Endothelial cell of umbilical vein (primary cell): ENCODE results near the gene CENPF. TPM values are rescaled to one million over a fixed set of nuclear protein-coding genes. Genes with fewer than 3 reads are reported as not detected.

Experiments
- BruUV-seq: library from RNA; stranded (reverse); fragments of 400-500 nt; replicated peaks from 2 replicates; lab custom pipeline; 2021; lab: Mats Ljungman, UMichigan
- CTCF ChIA-PET: fragments of 300-600, 350-600 bp; sonication (Branson Sonifier 250); formaldehyde crosslinking; loops from one replicate; lab custom pipeline; 2021; ENCODE audit warnings: antibody characterized with exemption, inconsistent platforms; lab: Charles Lee
- POLR2A ChIA-PET: fragments of 300-600, 350-600 bp; sonication (Branson Sonifier 250); formaldehyde crosslinking; loops from one replicate; lab custom pipeline; 2021; ENCODE audit warnings: antibody characterized with exemption, inconsistent platforms; lab: Charles Lee
- DNase-seq: peaks from one replicate; pipeline ENCODE4 v3.0.0-alpha.2; 2011; ENCODE audit warnings: low read depth, low spot score
- FAIRE-seq: peaks from 2 replicates; lab custom pipeline; 2011; peaks lifted over from hg19 to GRCh38; lab: Jason Lieb, UNC
- H2AFZ ChIP-seq: 2 replicates; pipeline ENCODE4 v1.6.0; 2012; ENCODE audit warnings: low read depth, low read length, control low read depth, inconsistent platforms
- H3K27ac ChIP-seq: 2 replicates; pipeline ENCODE4 v1.5.1; 2011; ENCODE audit warnings: low read depth, mild to moderate bottlenecking, control low read depth, low read length, moderate library complexity; ENCODE audit not compliant: insufficient read depth
- H3K27me3 ChIP-seq, 2 experiments: 2 replicates each; pipeline versions ENCODE4 v1.6.0 to v1.6.1; 2011; ENCODE audit warnings: low read length in 2 of 2, mixed read lengths in 1 of 2; ENCODE audit not compliant: control insufficient read depth in 2 of 2, insufficient read depth in 2 of 2
- H3K36me3 ChIP-seq, 2 experiments: 2 replicates in 1 of 2; 3 replicates in 1 of 2; pipeline ENCODE4 v1.5.1; 2011; ENCODE audit warnings: low read length in 2 of 2, mild to moderate bottlenecking in 1 of 2, moderate library complexity in 1 of 2; ENCODE audit not compliant: control insufficient read depth in 2 of 2, insufficient read depth in 2 of 2; ENCODE audit errors: extremely low read depth in 1 of 2
- H3K4me1 ChIP-seq: 3 replicates; pipeline ENCODE4 v1.5.1; 2011; ENCODE audit warnings: mild to moderate bottlenecking, low read length; ENCODE audit not compliant: control insufficient read depth, insufficient read depth; ENCODE audit errors: extremely low read depth
- H3K4me2 ChIP-seq: 2 replicates; pipeline ENCODE4 v1.6.1; 2011; ENCODE audit warnings: low read length, control low read depth, mixed read lengths; ENCODE audit not compliant: insufficient read depth
- H3K4me3 ChIP-seq, 3 experiments: fragments of 200-600 bp in 1 of 3; sonication (generic), shearing (Covaris generic) in 1 of 3; replicated peaks in 1 of 3; 2 replicates each; pipeline ENCODE4 v1.5.1; 2011 to 2016; ENCODE audit warnings: control low read depth in 3 of 3, low read length in 3 of 3, mild to moderate bottlenecking in 2 of 3, inconsistent platforms in 1 of 3, low read depth in 1 of 3, moderate library complexity in 1 of 3; ENCODE audit not compliant: insufficient read depth in 1 of 3
- H3K79me2 ChIP-seq: 2 replicates; pipeline ENCODE4 v1.6.0; 2012; ENCODE audit warnings: low read length, inconsistent platforms; ENCODE audit not compliant: control insufficient read depth, insufficient read depth
- H3K9ac ChIP-seq: replicated peaks from 2 replicates; pipeline ENCODE3; 2011; ENCODE audit warnings: low read length, control low read depth; ENCODE audit not compliant: insufficient read depth; ENCODE audit errors: extremely low read depth
- H3K9me1 ChIP-seq: replicated peaks from 3 replicates; pipeline ENCODE4 v1.6.0; 2011; ENCODE audit warnings: mild to moderate bottlenecking, low read length; ENCODE audit not compliant: control insufficient read depth, insufficient read depth; ENCODE audit errors: extremely low read depth
- H3K9me3 ChIP-seq: replicated peaks from 2 replicates; pipeline ENCODE4 v1.5.1; 2012; ENCODE audit warnings: low read length, inconsistent platforms; ENCODE audit not compliant: control insufficient read depth, insufficient read depth
- H4K20me1 ChIP-seq: replicated peaks from 2 replicates; pipeline ENCODE3; 2011; ENCODE audit warnings: mild to moderate bottlenecking, low read length; ENCODE audit not compliant: control insufficient read depth, insufficient read depth; ENCODE audit errors: extremely low read depth
- EZH2 ChIP-seq: IDR thresholded peaks from 2 replicates; pipeline ENCODE4 v1.6.1; 2012; ENCODE audit warnings: borderline replicate concordance, low read depth, mild to moderate bottlenecking, moderate library complexity, low read length, inconsistent platforms; ENCODE audit not compliant: severe bottlenecking
- FOS ChIP-seq: IDR thresholded peaks from 2 replicates; pipeline ENCODE4 v1.6.1; 2011; ENCODE audit warnings: mild to moderate bottlenecking, low read length, moderate library complexity, borderline replicate concordance; ENCODE audit not compliant: insufficient read depth
- GATA2 ChIP-seq: IDR thresholded peaks from 2 replicates; pipeline ENCODE4 v1.7.0; 2011; ENCODE audit warnings: low read depth, mild to moderate bottlenecking, moderate library complexity, mixed read lengths, low read length; ENCODE audit not compliant: insufficient read length, insufficient read depth
- JUN ChIP-seq: IDR thresholded peaks from 2 replicates; pipeline ENCODE4 v1.6.1; 2011; ENCODE audit warnings: borderline replicate concordance, low read depth; ENCODE audit not compliant: insufficient read length, insufficient read depth
- MYC ChIP-seq: IDR thresholded peaks from one replicate; pipeline ENCODE4 v1.6.1; 2011; ENCODE audit warnings: mild to moderate bottlenecking, low read depth, low read length
- POLR2A ChIP-seq: IDR thresholded peaks from 2 replicates; pipeline ENCODE4 v1.6.1; 2012; ENCODE audit warnings: low read depth, mild to moderate bottlenecking, control low read depth, low read length
- POLR2AphosphoS5 ChIP-seq: IDR thresholded peaks from 2 replicates; pipeline ENCODE4 v1.6.1; 2012; ENCODE audit warnings: low read depth, mild to moderate bottlenecking, control low read depth, low read length, moderate library complexity; ENCODE audit not compliant: insufficient read depth
- dilution Hi-C: fragments of 300-500 bp; cut with MboI; formaldehyde crosslinking; loops from one replicate; pipeline ENCODE4 v1.15.0; 2019; ENCODE audit warnings: low sequenced_read_pairs; ENCODE audit not compliant: extremely low pct_ligation_motif_present
- intact Hi-C: fragments of 100-400 bp; cut with micrococcal nuclease; formaldehyde crosslinking; loops from one replicate; pipeline ENCODE4 v1.10.0; 2022
- polyA plus RNA-seq, 4 experiments: library from polyadenylated mRNA; depleted of rRNA in 3 of 4; stranded (reverse) in 3 of 4; unstranded in 1 of 4; fragments of >200 nt; gene quantifications; 2 replicates each; pipeline versions ENCODE4 v1.2.1 to v1.2.3, GENCODE V29; 2011 to 2012; ENCODE audit warnings: missing spikeins in 1 of 4
- total RNA-seq: library from RNA; stranded (reverse); gene quantifications from 2 replicates; pipeline ENCODE4 v1.2.3, GENCODE V29; 2021
- TF ChIP-seq, protein P1 (sequence below): IDR thresholded peaks from 2 replicates; pipeline ENCODE4 v1.6.1; 2011; ENCODE audit not compliant: insufficient read depth, insufficient read length
- TF ChIP-seq, protein P2 (sequence below), 2 donors: IDR thresholded peaks; 1 replicate in 1 of 2; 2 replicates in 1 of 2; pipeline ENCODE4 v1.5.1; 2011; ENCODE audit warnings: low read length in 2 of 2, mild to moderate bottlenecking in 2 of 2, moderate library complexity in 2 of 2, control low read depth in 1 of 2, inconsistent platforms in 1 of 2, low read depth in 1 of 2; ENCODE audit not compliant: insufficient read depth in 1 of 2; ENCODE audit errors: extremely low read depth in 1 of 2

The CENPF gene
- total and polyA plus RNA-seq, 2 donors (not counting 3 experiments of a cell fraction or from before 2014, with no cell fraction given) = 6.4 to 66.2 TPM

DNA sequence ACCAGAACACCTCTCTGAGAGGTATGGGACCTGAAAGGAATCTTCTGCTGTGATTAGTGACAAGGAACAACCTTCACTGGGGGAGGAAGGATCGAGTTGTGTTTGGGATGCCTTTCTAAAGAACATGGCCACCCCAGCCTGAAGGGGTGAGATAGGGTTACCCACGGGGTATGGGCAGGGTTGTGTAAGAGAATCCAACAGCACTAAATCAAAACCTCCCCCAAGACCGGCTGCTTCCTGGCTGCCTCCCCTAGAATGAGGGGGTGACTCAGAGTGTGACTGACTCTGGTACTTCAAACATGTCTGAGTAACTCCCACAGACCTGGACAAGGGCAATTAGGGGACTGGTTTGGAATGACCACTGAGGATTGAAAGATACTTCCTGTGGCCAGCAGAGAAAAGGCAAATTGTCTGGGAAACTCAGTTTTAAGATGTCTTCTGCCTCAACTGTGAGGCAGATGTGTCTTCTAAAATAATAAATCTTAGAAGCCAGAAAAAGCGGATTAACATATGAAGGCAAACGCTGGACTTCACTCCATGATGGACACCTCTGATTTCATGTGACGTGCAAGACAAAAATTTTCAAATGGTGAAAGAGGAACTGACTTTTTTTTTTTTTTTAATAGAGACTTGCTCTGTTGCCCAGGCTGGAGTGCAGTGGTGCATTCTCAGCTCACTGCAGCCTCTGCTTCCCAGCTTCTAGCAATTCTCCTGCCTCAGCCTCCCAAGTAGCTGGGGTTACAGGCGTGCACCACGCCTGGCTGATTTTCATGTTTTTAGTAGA lies 44.9 kb upstream of the CENPF start:
- no peaks in the 10 kb centered on the region for H3K9me3 ChIP-seq
- no peaks in the 10 kb centered on the region for H3K9me1 ChIP-seq
- H2AFZ ChIP-seq = peak overlapping the region; percentile 5
- no peaks in the 10 kb centered on the region for H3K36me3 ChIP-seq
- intact Hi-C loops = no loop called here
- H3K4me3 ChIP-seq = no peak overlapping the region
- no peak overlapping the region for H3K9ac ChIP-seq
- H3K4me2 ChIP-seq = no peak overlapping the region
- POLR2A ChIA-PET = no interaction called here
- DNase-seq = peak; percentile 42
- H4K20me1 ChIP-seq = no peaks in the 10 kb centered on the region
- dilution Hi-C loops = no loop called here
- CTCF ChIA-PET = interaction anchor here (12.4 kb wide), 1 partner anchor 25 kb away, joined by 171 read pairs; no protein-coding TSS in a partner anchor
- no peaks in the 10 kb centered on the region for H3K79me2 ChIP-seq
- no peak overlapping the region for H3K27ac ChIP-seq
- BruUV-seq = no TSS peak
- peak; percentile 26 for FAIRE-seq
- TF ChIP-seq MYC (no peak), FOS (peak; percentile 57), GATA2 (no peak), EZH2 (no peak)
- no peaks in the 10 kb centered on the region for H3K27me3 ChIP-seq
- peaks cover 7% of the 10 kb centered on the region for H3K4me1 ChIP-seq

- H3K4me3 ChIP-seq = no peak overlapping the region
- no peaks in the 10 kb centered on the region for H3K27me3 ChIP-seq
- H3K9me1 ChIP-seq = no peaks in the 10 kb centered on the region
- no peaks in the 10 kb centered on the region for H3K9me3 ChIP-seq
- H3K27ac ChIP-seq = no peak overlapping the region
- H3K4me2 ChIP-seq = no peak overlapping the region
- intact Hi-C loops (no loop called here), dilution Hi-C loops (no loop called here)
- no peak overlapping the region for H3K9ac ChIP-seq
- no TSS peak for BruUV-seq
- peaks cover 25% of the 10 kb centered on the region for H3K4me1 ChIP-seq
- H3K36me3 ChIP-seq = no peaks in the 10 kb centered on the region
- DNase-seq = no peak
- CTCF ChIA-PET = interaction anchor here (5.8 kb wide), 1 partner anchor 10 kb away, joined by 40 read pairs; the partner anchor contains the start of gene PTPN14
- H2AFZ ChIP-seq = no peak overlapping the region
- TF ChIP-seq, protein P1, sequence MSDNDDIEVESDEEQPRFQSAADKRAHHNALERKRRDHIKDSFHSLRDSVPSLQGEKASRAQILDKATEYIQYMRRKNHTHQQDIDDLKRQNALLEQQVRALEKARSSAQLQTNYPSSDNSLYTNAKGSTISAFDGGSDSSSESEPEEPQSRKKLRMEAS = no peak
- TF ChIP-seq FOS (no peak), GATA2 (no peak), MYC (no peak), POLR2A (no peak), EZH2 (no peak), JUN (no peak), POLR2AphosphoS5 (no peak)
- TF ChIP-seq, protein P2, sequence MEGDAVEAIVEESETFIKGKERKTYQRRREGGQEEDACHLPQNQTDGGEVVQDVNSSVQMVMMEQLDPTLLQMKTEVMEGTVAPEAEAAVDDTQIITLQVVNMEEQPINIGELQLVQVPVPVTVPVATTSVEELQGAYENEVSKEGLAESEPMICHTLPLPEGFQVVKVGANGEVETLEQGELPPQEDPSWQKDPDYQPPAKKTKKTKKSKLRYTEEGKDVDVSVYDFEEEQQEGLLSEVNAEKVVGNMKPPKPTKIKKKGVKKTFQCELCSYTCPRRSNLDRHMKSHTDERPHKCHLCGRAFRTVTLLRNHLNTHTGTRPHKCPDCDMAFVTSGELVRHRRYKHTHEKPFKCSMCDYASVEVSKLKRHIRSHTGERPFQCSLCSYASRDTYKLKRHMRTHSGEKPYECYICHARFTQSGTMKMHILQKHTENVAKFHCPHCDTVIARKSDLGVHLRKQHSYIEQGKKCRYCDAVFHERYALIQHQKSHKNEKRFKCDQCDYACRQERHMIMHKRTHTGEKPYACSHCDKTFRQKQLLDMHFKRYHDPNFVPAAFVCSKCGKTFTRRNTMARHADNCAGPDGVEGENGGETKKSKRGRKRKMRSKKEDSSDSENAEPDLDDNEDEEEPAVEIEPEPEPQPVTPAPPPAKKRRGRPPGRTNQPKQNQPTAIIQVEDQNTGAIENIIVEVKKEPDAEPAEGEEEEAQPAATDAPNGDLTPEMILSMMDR (IDR thresholded peaks at IDR 0.05; ENCODE audit: extremely low read depth in 1 of 2, insufficient read depth in 1 of 2, low read depth in 1 of 2, low read length in 2 of 2) = no peak
- POLR2A ChIA-PET = no interaction called here
- no peak for FAIRE-seq
- H3K79me2 ChIP-seq = no peaks in the 10 kb centered on the region
- H4K20me1 ChIP-seq = no peaks in the 10 kb centered on the region
Measured at GRCh38 chr1:214563881-214564280, 39.1 kb upstream of the CENPF start.
